ENCODE measurements around the gene INTS6.

INTS6 gene

GRCh38 chr13:51500687-51501086 lies 47.9 kb upstream of the INTS6 start:
- no peak overlapping the region for H3K27ac ChIP-seq (replicated peaks)
- no peak for DNase-seq (ENCODE audit: low read depth in 1 of 2, low spot score in 1 of 2)

GRCh38 chr13:51499841-51500240 lies 47.0 kb upstream of the INTS6 start:
- TF ChIP-seq POLR2AphosphoS5 (IDR thresholded peaks at IDR 0.05; ENCODE audit: low read depth) (no peak), GABPA (IDR thresholded peaks at IDR 0.05; ENCODE audit: low read depth) (no peak)
- TF ChIP-seq, protein P1, sequence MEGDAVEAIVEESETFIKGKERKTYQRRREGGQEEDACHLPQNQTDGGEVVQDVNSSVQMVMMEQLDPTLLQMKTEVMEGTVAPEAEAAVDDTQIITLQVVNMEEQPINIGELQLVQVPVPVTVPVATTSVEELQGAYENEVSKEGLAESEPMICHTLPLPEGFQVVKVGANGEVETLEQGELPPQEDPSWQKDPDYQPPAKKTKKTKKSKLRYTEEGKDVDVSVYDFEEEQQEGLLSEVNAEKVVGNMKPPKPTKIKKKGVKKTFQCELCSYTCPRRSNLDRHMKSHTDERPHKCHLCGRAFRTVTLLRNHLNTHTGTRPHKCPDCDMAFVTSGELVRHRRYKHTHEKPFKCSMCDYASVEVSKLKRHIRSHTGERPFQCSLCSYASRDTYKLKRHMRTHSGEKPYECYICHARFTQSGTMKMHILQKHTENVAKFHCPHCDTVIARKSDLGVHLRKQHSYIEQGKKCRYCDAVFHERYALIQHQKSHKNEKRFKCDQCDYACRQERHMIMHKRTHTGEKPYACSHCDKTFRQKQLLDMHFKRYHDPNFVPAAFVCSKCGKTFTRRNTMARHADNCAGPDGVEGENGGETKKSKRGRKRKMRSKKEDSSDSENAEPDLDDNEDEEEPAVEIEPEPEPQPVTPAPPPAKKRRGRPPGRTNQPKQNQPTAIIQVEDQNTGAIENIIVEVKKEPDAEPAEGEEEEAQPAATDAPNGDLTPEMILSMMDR (IDR thresholded peaks at IDR 0.05; ENCODE audit: insufficient read depth, low read length): no peak

More at GRCh38 chr13:51500687-51501086, 47.9 kb upstream of the INTS6 start:
- Histone ChIP-seq H3K4me3 (replicated peaks; ENCODE audit: insufficient read depth, low read length) (no peak overlapping the region), H3K27me3 (ENCODE audit: insufficient read depth, poor library complexity, severe bottlenecking) (no peaks in the 10 kb centered on the region)
- TF ChIP-seq SPI1 (IDR thresholded peaks at IDR 0.05; ENCODE audit: borderline replicate concordance, low read depth): peak; percentile 47; the same call in 1 of the 2 replicates
- no peak for TF ChIP-seq POLR2AphosphoS5 (IDR thresholded peaks at IDR 0.05; ENCODE audit: low read depth)
- TF ChIP-seq GABPA (IDR thresholded peaks at IDR 0.05; ENCODE audit: low read depth): no peak

DNA sequence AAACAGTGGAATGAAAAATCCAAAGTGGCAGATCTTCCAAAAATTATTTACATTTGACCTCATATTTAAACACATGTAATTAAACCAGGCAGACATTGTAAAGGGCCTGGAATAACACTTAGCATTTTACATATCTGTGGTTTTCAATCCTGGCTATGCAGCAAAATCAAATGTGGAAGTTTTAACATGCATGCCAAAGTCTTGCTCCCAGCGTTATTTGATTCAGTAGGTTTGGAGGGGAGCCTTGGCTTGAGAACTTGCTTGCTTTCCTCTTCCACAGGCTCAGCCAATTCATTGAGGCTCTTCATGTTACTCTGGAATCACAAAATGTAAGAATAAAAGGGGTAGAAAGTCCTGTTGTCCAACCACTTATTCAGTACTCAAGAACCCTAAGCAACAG lies 42.5 kb upstream of the INTS6 start:
- H3K27ac ChIP-seq (replicated peaks): no peak overlapping the region
- H3K4me3 ChIP-seq (replicated peaks; ENCODE audit: insufficient read depth, low read length): no peak overlapping the region
- DNase-seq (ENCODE audit: low read depth in 1 of 2, low spot score in 1 of 2): no peak
- TF ChIP-seq, protein P1 (IDR thresholded peaks at IDR 0.05; ENCODE audit: insufficient read depth, low read length): no peak
- no peak for TF ChIP-seq SPI1 (IDR thresholded peaks at IDR 0.05; ENCODE audit: borderline replicate concordance, low read depth)
- TF ChIP-seq POLR2AphosphoS5 (IDR thresholded peaks at IDR 0.05; ENCODE audit: low read depth): no peak
- no peak for TF ChIP-seq GABPA (IDR thresholded peaks at IDR 0.05; ENCODE audit: low read depth)
- TF ChIP-seq, protein P2, sequence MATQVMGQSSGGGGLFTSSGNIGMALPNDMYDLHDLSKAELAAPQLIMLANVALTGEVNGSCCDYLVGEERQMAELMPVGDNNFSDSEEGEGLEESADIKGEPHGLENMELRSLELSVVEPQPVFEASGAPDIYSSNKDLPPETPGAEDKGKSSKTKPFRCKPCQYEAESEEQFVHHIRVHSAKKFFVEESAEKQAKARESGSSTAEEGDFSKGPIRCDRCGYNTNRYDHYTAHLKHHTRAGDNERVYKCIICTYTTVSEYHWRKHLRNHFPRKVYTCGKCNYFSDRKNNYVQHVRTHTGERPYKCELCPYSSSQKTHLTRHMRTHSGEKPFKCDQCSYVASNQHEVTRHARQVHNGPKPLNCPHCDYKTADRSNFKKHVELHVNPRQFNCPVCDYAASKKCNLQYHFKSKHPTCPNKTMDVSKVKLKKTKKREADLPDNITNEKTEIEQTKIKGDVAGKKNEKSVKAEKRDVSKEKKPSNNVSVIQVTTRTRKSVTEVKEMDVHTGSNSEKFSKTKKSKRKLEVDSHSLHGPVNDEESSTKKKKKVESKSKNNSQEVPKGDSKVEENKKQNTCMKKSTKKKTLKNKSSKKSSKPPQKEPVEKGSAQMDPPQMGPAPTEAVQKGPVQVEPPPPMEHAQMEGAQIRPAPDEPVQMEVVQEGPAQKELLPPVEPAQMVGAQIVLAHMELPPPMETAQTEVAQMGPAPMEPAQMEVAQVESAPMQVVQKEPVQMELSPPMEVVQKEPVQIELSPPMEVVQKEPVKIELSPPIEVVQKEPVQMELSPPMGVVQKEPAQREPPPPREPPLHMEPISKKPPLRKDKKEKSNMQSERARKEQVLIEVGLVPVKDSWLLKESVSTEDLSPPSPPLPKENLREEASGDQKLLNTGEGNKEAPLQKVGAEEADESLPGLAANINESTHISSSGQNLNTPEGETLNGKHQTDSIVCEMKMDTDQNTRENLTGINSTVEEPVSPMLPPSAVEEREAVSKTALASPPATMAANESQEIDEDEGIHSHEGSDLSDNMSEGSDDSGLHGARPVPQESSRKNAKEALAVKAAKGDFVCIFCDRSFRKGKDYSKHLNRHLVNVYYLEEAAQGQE (IDR thresholded peaks at IDR 0.05; ENCODE audit: insufficient replicate concordance, low read depth): no peak
- H3K27me3 ChIP-seq (ENCODE audit: insufficient read depth, poor library complexity, severe bottlenecking): no peaks in the 10 kb centered on the region

More at GRCh38 chr13:51499841-51500240, 47.0 kb upstream of the INTS6 start:
- Histone ChIP-seq H3K4me3 (replicated peaks; ENCODE audit: insufficient read depth, low read length) (no peak overlapping the region), H3K27ac (replicated peaks) (no peak overlapping the region), H3K27me3 (ENCODE audit: insufficient read depth, poor library complexity, severe bottlenecking) (no peaks in the 10 kb centered on the region)
- no peak for DNase-seq (ENCODE audit: low read depth in 1 of 2, low spot score in 1 of 2)

DNA sequence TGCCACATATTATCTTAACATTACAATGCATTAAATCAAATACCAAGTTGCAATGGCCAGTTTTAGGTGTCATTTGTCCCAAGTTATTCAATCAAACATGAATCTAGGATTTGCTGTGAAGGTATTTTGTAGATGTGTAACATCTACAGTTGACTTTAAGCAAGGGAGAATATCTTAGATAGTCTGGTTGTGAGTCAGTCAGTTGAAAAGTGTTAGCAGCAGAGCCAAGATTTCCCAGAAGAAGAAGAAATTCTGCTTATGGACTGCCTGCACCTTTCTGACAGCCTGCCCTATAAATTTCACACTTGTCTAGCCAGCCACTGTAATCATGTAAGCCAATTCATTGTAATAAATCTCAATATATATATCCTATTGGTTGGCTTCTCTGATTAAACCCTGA lies 41.3 kb upstream of the INTS6 start:
- H3K27me3 ChIP-seq (ENCODE audit: insufficient read depth, poor library complexity, severe bottlenecking): no peaks in the 10 kb centered on the region
- no peak overlapping the region for H3K4me3 ChIP-seq (replicated peaks; ENCODE audit: insufficient read depth, low read length)
- H3K27ac ChIP-seq (replicated peaks): no peak overlapping the region
- TF ChIP-seq, protein P2 (IDR thresholded peaks at IDR 0.05; ENCODE audit: insufficient replicate concordance, low read depth): no peak
- no peak for TF ChIP-seq GABPA (IDR thresholded peaks at IDR 0.05; ENCODE audit: low read depth)
- TF ChIP-seq POLR2AphosphoS5 (IDR thresholded peaks at IDR 0.05; ENCODE audit: low read depth): no peak
- TF ChIP-seq, protein P1 (IDR thresholded peaks at IDR 0.05; ENCODE audit: insufficient read depth, low read length): no peak
- no peak for TF ChIP-seq SPI1 (IDR thresholded peaks at IDR 0.05; ENCODE audit: borderline replicate concordance, low read depth)
- DNase-seq (ENCODE audit: low read depth in 1 of 2, low spot score in 1 of 2): no peak
